Fibroblast of lung (primary cell): ENCODE data around the gene PROSER2. TPM values are rescaled to one million over a fixed set of nuclear protein-coding genes. Genes with fewer than 3 reads are reported as not detected.

ENCODE experiments used
- DNase-seq, 2 donors: peaks; one replicate each; pipeline versions ENCODE4 v3.0.0 to v3.0.0-alpha.2; 2010; ENCODE audit warnings: low read depth in 2 of 2
- H2AFZ ChIP-seq: 2 replicates; pipeline ENCODE4 v1.5.1; 2012; ENCODE audit warnings: low read length, control low read depth, inconsistent platforms
- H3K27ac ChIP-seq: 2 replicates; pipeline ENCODE4 v1.5.1; 2011; ENCODE audit warnings: low read length, control low read depth; ENCODE audit not compliant: insufficient read depth
- H3K27me3 ChIP-seq: 2 replicates; pipeline ENCODE4 v1.5.1; 2011; ENCODE audit warnings: mild to moderate bottlenecking, low read length; ENCODE audit not compliant: control insufficient read depth, insufficient read depth
- H3K36me3 ChIP-seq: 2 replicates; pipeline ENCODE4 v1.5.1; 2011; ENCODE audit warnings: low read length; ENCODE audit not compliant: control insufficient read depth, insufficient read depth
- H3K4me1 ChIP-seq: 2 replicates; pipeline ENCODE4 v1.5.1; 2011; ENCODE audit warnings: low read length; ENCODE audit not compliant: control insufficient read depth, insufficient read depth; ENCODE audit errors: extremely low read depth
- H3K4me2 ChIP-seq: 2 replicates; pipeline ENCODE4 v1.5.1; 2011; ENCODE audit warnings: low read length, control low read depth; ENCODE audit not compliant: insufficient read depth; ENCODE audit errors: extremely low read depth
- H3K4me3 ChIP-seq, 4 experiments: fragments of 200-600 bp in 1 of 4; sonication (generic) in 1 of 4; replicated peaks in 1 of 4; 2 replicates each; pipeline ENCODE4 v1.5.1; 2011 to 2016; ENCODE audit warnings: low read length in 4 of 4, low read depth in 3 of 4, mild to moderate bottlenecking in 3 of 4, control low read depth in 2 of 4, inconsistent platforms in 1 of 4, mixed read lengths in 1 of 4; ENCODE audit not compliant: insufficient read depth in 1 of 4; ENCODE audit errors: control extremely low read depth in 1 of 4
- H3K79me2 ChIP-seq: 2 replicates; pipeline ENCODE4 v1.5.1; 2012; ENCODE audit warnings: mild to moderate bottlenecking, low read length, inconsistent platforms; ENCODE audit not compliant: control insufficient read depth, insufficient read depth
- H3K9ac ChIP-seq: 2 replicates; pipeline ENCODE4 v1.5.1; 2011; ENCODE audit warnings: mild to moderate bottlenecking, low read length, control low read depth; ENCODE audit not compliant: insufficient read depth
- H3K9me3 ChIP-seq: 2 replicates; pipeline ENCODE4 v1.5.1; 2012; ENCODE audit warnings: low read depth, low read length; ENCODE audit not compliant: control insufficient read depth, insufficient read depth
- H4K20me1 ChIP-seq: 2 replicates; pipeline ENCODE4 v1.5.1; 2011; ENCODE audit warnings: low read length; ENCODE audit not compliant: control insufficient read depth, insufficient read depth; ENCODE audit errors: extremely low read depth
- EZH2 ChIP-seq: IDR thresholded peaks from 2 replicates; pipeline ENCODE4 v1.5.1; 2012; ENCODE audit warnings: low read length, control low read depth, mild to moderate bottlenecking; ENCODE audit errors: missing control alignments
- polyA plus RNA-seq, 2 donors: library from polyadenylated mRNA; depleted of rRNA in 1 of 2; stranded (reverse) in 1 of 2; unstranded in 1 of 2; fragments of >200 nt; gene quantifications; 2 replicates each; pipeline ENCODE4 v1.2.1, GENCODE V29; 2011 to 2012; ENCODE audit warnings: missing spikeins in 1 of 2
- total RNA-seq: library from RNA; depleted of rRNA; stranded (reverse); fragments of >200 nt; gene quantifications from 2 replicates; pipeline ENCODE4 v1.2.1, GENCODE V29; 2014
- TF ChIP-seq, protein P1 (sequence below), 2 donors: IDR thresholded peaks in 1 of 2; conservative IDR thresholded peaks in 1 of 2; 1 replicate in 1 of 2; 2 replicates in 1 of 2; pipeline ENCODE4 v1.5.1; 2011 to 2012; ENCODE audit warnings: low read length in 2 of 2, control low read depth in 1 of 2, inconsistent platforms in 1 of 2, low read depth in 1 of 2, mild to moderate bottlenecking in 1 of 2

Gene PROSER2
- total and polyA plus RNA-seq, 2 donors (not counting 1 experiment from before 2014, with no cell fraction given), result 1.2 to 2.6 TPM

DNA sequence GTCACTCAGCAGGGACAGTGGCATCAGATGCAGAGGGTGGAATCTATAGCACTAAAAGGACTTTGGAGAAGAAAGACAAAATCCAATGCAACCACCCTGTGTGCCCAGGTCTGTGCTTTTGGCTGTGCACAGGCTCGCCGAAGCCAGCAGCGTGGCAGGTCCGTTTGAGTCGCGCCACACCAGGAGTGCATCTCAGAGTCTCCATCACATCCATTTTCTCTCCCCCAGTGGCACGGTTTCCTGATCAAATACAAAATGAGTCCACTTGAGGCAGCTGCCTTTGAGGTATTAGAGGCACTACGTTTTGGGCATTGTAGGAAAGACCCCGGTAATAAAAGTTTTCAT lies 23.4 kb upstream of the PROSER2 start:
- no peak for TF ChIP-seq EZH2
- TF ChIP-seq, protein P1, sequence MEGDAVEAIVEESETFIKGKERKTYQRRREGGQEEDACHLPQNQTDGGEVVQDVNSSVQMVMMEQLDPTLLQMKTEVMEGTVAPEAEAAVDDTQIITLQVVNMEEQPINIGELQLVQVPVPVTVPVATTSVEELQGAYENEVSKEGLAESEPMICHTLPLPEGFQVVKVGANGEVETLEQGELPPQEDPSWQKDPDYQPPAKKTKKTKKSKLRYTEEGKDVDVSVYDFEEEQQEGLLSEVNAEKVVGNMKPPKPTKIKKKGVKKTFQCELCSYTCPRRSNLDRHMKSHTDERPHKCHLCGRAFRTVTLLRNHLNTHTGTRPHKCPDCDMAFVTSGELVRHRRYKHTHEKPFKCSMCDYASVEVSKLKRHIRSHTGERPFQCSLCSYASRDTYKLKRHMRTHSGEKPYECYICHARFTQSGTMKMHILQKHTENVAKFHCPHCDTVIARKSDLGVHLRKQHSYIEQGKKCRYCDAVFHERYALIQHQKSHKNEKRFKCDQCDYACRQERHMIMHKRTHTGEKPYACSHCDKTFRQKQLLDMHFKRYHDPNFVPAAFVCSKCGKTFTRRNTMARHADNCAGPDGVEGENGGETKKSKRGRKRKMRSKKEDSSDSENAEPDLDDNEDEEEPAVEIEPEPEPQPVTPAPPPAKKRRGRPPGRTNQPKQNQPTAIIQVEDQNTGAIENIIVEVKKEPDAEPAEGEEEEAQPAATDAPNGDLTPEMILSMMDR (conservative IDR thresholded peaks at IDR 0.05 in 1 of 2, IDR thresholded peaks at IDR 0.05 in 1 of 2; ENCODE audit: low read depth in 1 of 2, low read length in 2 of 2), result no peak
- H3K27me3 ChIP-seq, result no peaks in the 10 kb centered on the region
- no peak overlapping the region for H3K4me2 ChIP-seq
- no peaks in the 10 kb centered on the region for H3K79me2 ChIP-seq
- no peaks in the 10 kb centered on the region for H3K36me3 ChIP-seq
- DNase-seq, result no peak
- no peaks in the 10 kb centered on the region for H3K4me1 ChIP-seq
- H3K9me3 ChIP-seq, result no peaks in the 10 kb centered on the region
- no peak overlapping the region for H3K9ac ChIP-seq
- no peak overlapping the region for H3K27ac ChIP-seq
- no peak overlapping the region for H3K4me3 ChIP-seq
- H2AFZ ChIP-seq, result no peak overlapping the region
- no peaks in the 10 kb centered on the region for H4K20me1 ChIP-seq

DNA sequence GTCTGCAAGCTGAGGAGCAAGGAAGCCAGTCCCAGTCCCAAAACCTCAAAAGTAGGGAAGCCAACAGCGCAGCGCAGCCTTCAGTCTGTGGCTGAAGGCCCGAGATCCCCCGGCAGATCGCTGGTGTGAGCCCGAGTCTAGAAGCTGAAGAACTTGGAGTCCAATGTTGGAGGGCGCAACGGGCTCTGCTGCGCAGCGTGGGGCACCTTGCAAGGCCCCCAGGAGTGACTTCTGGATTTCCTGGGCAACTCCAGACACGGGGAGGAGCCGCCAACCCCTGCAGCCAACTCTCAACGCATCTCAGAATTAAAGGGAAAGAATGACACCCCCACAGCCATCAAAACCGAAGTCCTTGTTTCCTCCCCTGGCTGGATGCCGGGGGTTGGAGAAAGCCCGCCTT lies 18.8 kb upstream of the PROSER2 start:
- Histone ChIP-seq H3K27ac (no peak overlapping the region), H3K79me2 (no peaks in the 10 kb centered on the region), H3K9ac (no peak overlapping the region), H3K4me3 (no peak overlapping the region), H3K4me2 (no peak overlapping the region), H2AFZ (no peak overlapping the region), H3K36me3 (no peaks in the 10 kb centered on the region), H3K27me3 (no peaks in the 10 kb centered on the region), H3K9me3 (no peaks in the 10 kb centered on the region), H3K4me1 (no peaks in the 10 kb centered on the region), H4K20me1 (no peaks in the 10 kb centered on the region)
- DNase-seq, result no peak
- TF ChIP-seq, protein P1 (conservative IDR thresholded peaks at IDR 0.05 in 1 of 2, IDR thresholded peaks at IDR 0.05 in 1 of 2; ENCODE audit: low read depth in 1 of 2, low read length in 2 of 2), result no peak
- TF ChIP-seq EZH2, result no peak

DNA sequence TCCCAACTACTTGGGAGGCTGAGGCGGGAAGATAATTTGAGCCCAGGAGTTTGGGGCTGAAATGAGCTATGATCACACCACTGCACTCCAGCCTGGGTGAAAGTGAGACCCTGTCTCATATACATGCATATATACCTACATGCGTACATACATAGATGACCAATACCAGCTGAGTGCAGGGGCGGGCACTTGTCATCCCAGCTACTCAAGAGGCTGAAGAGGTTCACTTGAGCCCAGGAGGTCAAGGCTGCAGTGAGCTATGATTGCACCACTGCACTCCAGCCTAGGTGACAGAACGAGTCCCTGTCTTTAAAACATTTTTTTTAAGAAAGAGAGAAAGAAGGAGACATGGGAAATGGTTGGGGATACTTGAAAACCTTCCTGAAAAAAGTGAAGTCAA lies 17.4 kb upstream of the PROSER2 start:
- no peak for TF ChIP-seq EZH2
- TF ChIP-seq, protein P1 (conservative IDR thresholded peaks at IDR 0.05 in 1 of 2, IDR thresholded peaks at IDR 0.05 in 1 of 2; ENCODE audit: low read depth in 1 of 2, low read length in 2 of 2), result no peak
- no peaks in the 10 kb centered on the region for H3K36me3 ChIP-seq

More for the DNA sequence above, 17.4 kb upstream of the PROSER2 start:
- Histone ChIP-seq H3K4me2 (no peak overlapping the region), H3K9me3 (no peaks in the 10 kb centered on the region), H3K27me3 (no peaks in the 10 kb centered on the region), H3K4me3 (no peak overlapping the region), H3K27ac (no peak overlapping the region), H3K9ac (no peak overlapping the region), H4K20me1 (no peaks in the 10 kb centered on the region), H2AFZ (no peak overlapping the region), H3K79me2 (no peaks in the 10 kb centered on the region), H3K4me1 (peaks cover 2% of the 10 kb centered on the region)
- no peak for DNase-seq
